GM19043 (cell line): ENCODE data around the gene DAZAP1.

Source experiments
- ATAC-seq: cut with Tn5 transposase; IDR thresholded peaks from one replicate; pipeline ENCODE4 v1.9.1; 2021; ENCODE audit warnings: low read depth; ENCODE audit not compliant: unreplicated experiment

The DAZAP1 gene

GRCh38 chr19:1376415-1376805 lies 31.0 kb upstream of the DAZAP1 start:
- ATAC-seq = no peak

- no peak for ATAC-seq
Observed at GRCh38 chr19:1377176-1377964, 30.0 kb upstream of the DAZAP1 start.

GRCh38 chr19:1377965-1378785 lies 29.2 kb upstream of the DAZAP1 start:
- no peak for ATAC-seq

GRCh38 chr19:1379126-1379905 lies 28.1 kb upstream of the DAZAP1 start:
- no peak for ATAC-seq

- ATAC-seq = no peak
Observed at GRCh38 chr19:1379961-1380489, 27.4 kb upstream of the DAZAP1 start.

GRCh38 chr19:1382250-1382649 lies 25.1 kb upstream of the DAZAP1 start:
- ATAC-seq = no peak

GRCh38 chr19:1383017-1383311 lies 24.4 kb upstream of the DAZAP1 start:
- ATAC-seq = no peak

GRCh38 chr19:1383312-1384084 lies 23.9 kb upstream of the DAZAP1 start, which contains the start of gene NDUFS7:
NDUFS7 (plus strand) TSS chr19:1383907; CDS start chr19:1383927, 20 bp downstream.
- ATAC-seq = peak; percentile 66

- no peak for ATAC-seq
Observed at GRCh38 chr19:1384085-1384462, 23.3 kb upstream of the DAZAP1 start.

- ATAC-seq = no peak
Observed at GRCh38 chr19:1384478-1385110, 22.8 kb upstream of the DAZAP1 start.

- no peak for ATAC-seq
Observed at GRCh38 chr19:1385816-1386215, 21.6 kb upstream of the DAZAP1 start.

- no peak for ATAC-seq
Observed at GRCh38 chr19:1386945-1387683, 20.3 kb upstream of the DAZAP1 start.

- no peak for ATAC-seq
Observed at GRCh38 chr19:1387684-1388636, 19.4 kb upstream of the DAZAP1 start.

GRCh38 chr19:1388637-1389026 lies 18.8 kb upstream of the DAZAP1 start:
- ATAC-seq = no peak

GRCh38 chr19:1389033-1389940 lies 18.1 kb upstream of the DAZAP1 start:
- ATAC-seq = no peak

- ATAC-seq = no peak
Observed at GRCh38 chr19:1390890-1391423, 16.4 kb upstream of the DAZAP1 start.

- no peak for ATAC-seq
Observed at GRCh38 chr19:1392407-1392806, 15.0 kb upstream of the DAZAP1 start.
